H54 (cell line): Measurements from ENCODE around the gene AGR2.

Experiments
- DNase-seq: peaks from one replicate; pipeline ENCODE4 v3.0.0; 2011; ENCODE audit warnings: low spot score, mixed read lengths; ENCODE audit not compliant: insufficient read length
- FAIRE-seq: peaks from 3 replicates; lab custom pipeline; 2011; peaks lifted over from hg19 to GRCh38; lab: Jason Lieb, UNC
- POLR2A ChIP-seq: IDR thresholded peaks from 2 replicates; pipeline ENCODE4 v1.6.1; 2011; ENCODE audit warnings: low read depth, mild to moderate bottlenecking, low read length

The AGR2 gene

DNA sequence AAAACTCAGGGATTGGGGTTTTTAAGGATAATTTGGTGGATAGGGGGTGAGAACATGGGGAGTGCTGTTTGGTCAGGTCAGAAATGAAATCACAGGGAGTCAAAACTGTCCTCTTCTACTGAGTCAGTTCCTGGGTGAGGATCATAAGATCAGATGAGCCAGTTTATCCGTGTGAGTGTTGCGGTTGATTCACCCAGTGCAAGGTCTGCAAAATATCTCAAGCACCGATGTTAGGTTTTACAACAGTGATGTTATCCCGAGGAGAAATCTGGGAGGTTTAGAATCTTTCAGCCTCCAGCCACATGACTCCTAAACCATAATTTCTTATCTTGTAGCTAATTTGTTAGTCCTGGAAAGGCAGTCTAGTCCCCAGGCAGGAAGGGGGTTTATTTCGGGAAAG lies 31.7 kb upstream of the AGR2 start:
- FAIRE-seq (peak; percentile 36), DNase-seq (no peak)
- no peak for TF ChIP-seq POLR2A

DNA sequence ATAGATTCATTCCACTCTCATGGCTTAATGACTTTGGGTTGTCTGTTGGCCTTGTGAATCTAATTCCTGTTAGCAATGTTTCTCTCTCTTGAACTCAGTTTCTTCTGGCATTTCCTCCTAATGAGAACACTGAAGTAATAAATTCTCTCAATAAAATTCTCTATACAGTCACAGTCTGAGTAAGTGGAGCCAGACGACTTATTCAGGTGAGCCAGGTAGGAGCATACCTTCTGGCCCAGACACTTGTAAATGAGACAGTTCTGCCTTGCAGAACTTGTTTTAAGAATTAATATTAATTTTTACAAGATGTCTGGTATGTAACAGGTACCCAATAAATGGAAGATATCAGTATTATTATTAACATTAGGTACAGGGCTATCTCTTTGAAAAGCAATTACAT lies 28.6 kb upstream of the AGR2 start:
- no peak for TF ChIP-seq POLR2A
- DNase-seq (no peak), FAIRE-seq (no peak)

DNA sequence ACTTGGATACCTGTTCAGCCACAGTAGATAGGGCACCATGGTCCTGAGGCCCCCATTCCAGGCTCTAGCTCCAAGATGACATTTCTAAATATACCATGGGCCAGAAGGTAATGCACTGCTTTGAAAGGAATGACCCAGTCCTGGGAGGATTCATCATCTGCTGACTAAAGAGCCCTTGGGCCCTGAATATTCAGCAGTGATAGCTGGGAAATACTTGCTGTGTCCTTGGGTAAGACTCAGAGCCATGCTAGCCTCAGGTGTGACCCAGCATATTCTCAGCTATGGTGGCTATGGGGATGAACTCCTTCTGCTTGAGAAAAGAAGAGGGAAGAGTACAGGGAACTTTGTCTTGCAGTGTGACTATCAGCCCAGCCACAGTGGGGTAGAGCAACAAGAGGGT lies 21.3 kb upstream of the AGR2 start:
- no peak for TF ChIP-seq POLR2A
- FAIRE-seq (no peak), DNase-seq (no peak)

DNA sequence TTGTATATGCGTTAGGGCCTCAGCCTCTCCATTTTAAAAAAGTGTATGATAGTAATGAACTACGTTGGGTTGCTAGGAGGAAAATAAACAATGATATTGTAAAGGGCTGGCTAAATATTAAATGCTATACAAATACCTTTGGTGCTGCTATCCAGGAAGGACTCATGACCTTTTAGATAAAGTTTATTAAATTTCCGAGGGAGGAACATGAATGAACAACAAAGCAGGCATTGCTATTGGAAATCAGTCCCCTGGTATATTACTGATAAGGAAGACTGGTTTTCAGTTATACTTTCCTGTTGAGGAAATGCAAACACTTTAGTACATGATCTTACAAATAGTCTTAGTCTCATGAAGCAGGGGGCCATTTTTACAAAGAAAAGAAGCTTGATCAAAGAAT lies 17.2 kb upstream of the AGR2 start:
- no peak for TF ChIP-seq POLR2A
- DNase-seq (no peak), FAIRE-seq (no peak)

DNA sequence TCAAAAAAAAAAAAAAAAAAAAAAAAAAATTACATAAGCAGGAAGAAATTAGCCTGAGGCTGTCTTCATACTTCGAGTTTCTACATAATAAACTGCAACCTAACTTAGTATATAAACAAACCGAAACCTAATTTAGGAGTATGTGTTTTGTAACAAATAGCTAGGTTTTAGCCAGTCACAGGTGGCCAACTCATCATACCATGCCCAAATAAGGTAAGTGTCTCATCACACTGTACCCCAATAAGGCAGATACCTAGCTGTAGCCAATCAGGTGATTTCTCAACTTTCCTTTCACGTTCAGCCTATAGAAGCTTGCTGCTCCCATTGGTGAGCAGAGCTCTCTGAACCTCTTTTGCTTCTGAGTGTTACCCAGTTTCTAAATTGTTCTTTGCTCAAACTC lies 13.9 kb upstream of the AGR2 start:
- FAIRE-seq, result peak; percentile 30
- no peak for DNase-seq
- TF ChIP-seq POLR2A, result no peak

DNA sequence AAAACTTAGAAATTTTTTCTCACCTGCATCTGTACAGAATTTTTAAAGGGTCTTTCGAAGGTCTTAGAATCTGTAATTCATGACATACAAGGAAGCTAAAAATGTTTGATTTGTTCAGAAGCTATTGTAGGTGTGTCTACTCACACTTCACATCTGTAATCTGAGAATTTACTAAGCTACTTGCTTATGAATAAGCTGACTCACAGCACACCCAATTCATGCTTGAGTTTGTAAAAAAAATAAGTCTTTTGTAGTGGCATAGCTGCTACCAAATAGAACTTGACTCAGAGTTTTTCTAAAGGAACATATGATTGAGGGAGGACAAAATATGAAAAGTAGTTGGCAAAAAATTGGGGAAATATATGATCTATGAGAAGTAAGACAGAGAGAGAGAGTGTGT lies 12.7 kb upstream of the AGR2 start:
- no peak for TF ChIP-seq POLR2A
- DNase-seq (peak; percentile 49), FAIRE-seq (peak; percentile 93)

DNA sequence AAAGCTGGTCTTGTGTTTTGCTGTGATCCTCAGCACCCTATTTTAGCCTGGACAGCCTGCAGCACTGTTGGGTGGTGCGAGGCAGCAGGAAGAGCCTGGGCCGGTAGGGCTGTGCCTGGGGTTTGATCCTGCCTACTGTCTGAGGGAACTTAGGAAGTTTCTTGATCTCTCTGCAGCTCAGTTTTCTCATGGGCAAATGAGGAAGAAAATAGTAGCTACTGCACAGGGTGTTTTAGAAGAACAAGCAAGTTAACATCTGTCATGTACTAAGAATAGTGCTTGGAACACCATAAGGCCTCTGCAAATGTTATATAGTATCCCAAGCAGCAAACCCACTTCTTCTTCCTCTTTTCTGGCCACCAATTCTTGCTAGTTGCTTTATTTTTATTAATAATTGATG lies 12.0 kb upstream of the AGR2 start:
- DNase-seq, result no peak
- no peak for FAIRE-seq
- no peak for TF ChIP-seq POLR2A

DNA sequence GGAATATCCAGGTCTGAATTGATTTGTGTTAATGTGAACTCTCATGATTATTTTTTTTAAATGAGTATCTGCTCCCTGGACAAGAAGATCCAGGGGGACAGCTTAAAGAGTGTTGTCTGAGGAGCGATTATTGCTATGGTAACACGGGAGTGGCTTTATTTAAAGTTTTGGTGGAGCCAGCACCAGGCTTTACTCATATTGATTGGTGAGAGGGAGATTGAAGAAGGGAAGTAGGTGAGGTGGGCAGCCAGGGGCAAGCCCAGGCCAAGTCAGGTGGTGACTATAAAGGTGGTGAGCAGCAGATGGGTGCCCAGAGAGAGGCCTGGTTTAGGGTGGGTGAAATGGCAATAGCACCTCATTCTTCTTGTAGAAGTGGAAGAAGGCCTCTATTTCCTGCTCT lies 10.2 kb upstream of the AGR2 start:
- FAIRE-seq (no peak), DNase-seq (no peak)
- TF ChIP-seq POLR2A, result no peak

DNA sequence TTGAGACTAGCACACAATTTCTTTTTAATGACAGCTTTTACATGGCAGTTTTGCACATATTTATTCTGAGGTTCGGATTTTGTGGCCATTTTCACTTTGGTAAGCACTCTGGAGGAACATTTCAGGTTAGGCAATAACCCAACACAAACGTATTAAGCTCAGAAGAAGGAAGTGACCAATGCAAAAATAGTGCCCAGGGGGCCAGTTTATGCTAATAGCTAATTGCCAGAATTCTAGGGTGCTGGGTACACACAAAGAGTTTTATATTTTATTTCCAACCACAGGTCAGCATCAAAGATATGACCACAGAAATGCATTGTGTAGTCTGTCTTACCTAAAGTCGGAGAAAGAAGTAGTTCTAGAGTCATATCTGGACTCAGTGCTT lies 8.4 kb upstream of the AGR2 start:
- FAIRE-seq (no peak), DNase-seq (no peak)
- no peak for TF ChIP-seq POLR2A

DNA sequence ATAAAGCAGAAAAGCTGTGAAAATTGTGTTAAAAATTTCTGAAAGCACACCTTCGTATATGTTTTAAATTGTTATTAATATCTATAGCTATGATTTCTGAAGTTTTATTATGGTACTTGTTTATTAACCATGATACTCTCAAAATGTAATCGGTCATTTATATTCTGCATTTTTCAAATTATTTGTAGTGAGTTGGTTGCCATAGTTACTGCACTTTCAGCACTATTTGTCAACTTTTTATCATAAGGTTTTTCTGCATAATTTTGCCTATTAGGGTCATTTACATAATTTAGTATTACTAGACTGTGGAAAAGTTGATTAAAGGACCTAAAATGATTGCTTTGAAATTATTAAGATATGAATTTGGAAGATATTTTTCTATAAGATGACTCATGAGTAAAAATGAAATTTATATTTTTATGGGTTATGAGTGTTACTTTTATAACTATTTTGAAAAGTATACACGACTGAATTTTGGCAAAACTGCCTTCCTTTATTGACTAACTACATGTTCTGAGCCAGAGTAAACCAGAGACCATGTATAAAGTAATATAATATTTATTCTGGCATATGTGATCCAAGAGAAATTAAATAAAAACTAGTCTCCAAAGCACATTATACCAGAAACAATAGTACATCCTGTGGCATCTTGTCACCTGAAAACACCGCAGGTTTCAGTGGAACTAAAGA lies 7.9 kb upstream of the AGR2 start:
- FAIRE-seq (no peak), DNase-seq (no peak)
- TF ChIP-seq POLR2A, result no peak

DNA sequence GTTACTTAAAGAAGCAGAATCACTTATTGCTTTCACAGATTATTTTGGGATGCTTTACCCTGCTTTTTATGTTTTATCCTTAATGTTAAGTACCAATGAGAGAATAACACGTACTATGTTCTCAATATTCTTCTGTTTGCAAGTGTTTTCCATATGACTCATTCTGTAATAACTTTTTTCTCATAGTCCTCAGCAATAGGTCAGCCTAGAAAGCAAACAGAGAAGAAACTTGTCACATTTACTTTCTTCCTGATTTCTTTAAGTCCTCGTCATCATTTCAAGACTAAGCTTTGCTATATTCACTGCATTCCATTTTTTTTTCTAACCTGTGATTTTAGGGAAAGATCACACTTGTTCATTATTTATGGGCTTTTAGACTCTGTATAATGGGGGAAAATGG lies 6.8 kb upstream of the AGR2 start:
- TF ChIP-seq POLR2A, result no peak
- DNase-seq (no peak), FAIRE-seq (peak; percentile 95)

DNA sequence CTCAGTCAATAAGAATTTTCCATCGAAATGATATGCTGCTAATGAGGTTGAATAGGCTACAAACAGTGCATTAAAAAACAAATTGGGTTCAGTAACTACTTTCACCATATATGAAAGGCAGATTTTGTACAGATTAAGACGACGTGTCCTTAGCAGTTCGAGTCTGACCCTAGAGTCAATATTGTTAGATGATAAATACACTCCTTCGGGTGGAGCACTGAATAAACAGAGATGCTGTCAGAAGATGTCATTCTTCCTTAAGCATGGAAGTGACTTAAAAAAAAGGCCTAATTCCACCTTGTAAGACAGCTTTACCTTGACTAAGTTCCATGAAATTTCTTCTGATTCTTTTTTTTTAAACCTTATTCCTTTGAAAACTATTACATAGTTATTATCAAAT lies 5.8 kb upstream of the AGR2 start:
- FAIRE-seq (peak; percentile 75), DNase-seq (no peak)
- no peak for TF ChIP-seq POLR2A

DNA sequence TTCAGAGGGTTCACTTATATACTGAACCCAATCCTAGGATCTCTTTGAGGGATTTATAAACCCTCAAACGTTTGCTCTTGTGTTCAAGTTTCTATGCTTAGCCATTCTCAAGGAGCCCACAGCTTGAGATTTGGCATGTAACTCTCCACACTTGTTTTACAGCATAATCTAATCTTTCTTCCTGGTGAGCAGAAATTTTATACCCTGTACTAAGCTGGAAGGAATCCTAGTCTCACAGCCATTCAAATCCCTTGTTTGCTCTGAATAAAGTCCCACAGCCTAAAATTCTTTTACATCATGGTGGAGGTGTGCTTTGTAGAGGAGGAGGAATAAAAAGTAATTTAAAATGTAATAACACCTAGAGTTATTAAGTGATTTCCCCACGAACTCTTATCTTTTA lies 5.3 kb upstream of the AGR2 start:
- no peak for DNase-seq
- no peak for FAIRE-seq
- TF ChIP-seq POLR2A, result no peak

DNA sequence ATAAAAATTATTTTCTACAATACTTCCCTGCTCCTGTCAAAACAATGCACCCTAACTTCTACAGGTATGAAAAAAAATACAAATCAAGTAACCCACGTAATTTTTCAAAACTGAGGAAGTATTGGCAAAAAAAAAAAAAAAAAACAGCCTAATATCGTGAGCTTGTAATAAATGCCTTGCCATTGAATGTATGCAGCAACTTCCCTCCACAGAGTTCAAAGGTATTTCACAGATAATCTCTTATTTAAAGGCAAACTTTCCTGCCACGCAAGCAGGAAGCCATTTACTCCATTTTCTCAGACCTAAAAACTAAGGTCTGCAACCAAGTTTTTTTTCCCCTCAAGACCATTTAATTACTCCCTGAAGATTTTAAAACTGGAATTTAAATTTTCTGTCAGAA lies 642 bp upstream of the AGR2 start:
- TF ChIP-seq POLR2A, result no peak
- DNase-seq (no peak), FAIRE-seq (no peak)

DNA sequence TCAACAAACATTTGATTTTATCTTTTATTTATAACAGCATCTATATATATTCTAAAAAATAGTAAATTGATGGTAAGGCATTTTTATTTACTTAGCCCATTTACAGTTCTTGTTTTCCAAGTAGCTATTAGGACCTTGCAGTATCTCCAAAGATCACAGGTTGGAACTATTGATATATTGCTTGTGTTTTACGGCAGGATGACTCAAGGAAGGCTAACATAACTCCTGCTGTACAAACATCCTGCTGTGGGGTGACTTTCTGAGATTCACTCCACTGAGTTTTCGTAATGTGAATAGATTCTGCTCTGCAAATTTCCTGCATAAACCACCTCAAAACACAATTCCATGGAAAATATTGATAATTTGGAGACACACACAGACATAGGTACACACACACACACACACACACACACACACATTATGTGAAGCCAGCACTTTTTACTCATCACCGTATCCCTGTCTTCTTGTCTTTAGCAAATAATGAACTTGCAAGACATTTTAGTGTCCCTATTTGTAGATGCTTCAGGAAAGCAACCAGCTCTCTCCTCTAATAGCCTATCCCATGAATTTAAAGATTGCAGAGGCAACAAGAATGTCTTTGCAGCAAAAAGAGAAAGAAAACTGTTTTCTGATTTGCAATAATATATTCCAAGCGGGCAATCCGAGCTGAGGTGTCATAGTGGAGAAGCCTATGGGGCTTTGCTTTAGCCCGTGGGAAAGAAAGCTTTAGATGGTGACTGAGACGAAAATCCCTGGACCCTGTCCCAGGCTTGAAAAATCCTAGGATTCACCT lies 722 bp downstream of the AGR2 start:
- FAIRE-seq (no peak), DNase-seq (no peak)
- no peak for TF ChIP-seq POLR2A

DNA sequence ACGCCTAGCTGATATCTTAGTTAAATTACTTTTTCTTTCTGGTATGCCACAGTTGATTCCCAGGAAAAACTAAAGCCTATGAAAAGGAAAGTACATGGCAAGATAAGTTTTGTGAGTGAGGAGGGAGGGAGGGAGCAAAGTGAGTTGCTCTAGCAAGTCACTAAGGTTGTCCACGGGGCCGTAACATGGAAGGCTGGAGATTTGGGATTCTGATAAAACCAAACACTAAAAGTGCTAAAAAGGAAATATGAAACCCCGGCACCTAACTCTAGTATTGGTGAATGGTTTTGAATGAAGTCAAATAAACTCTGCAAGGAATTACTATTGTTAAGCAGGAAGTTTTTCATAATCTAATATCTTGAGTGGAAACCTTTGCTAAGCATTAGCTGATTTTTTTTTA lies 1.7 kb downstream of the AGR2 start:
- no peak for FAIRE-seq
- no peak for DNase-seq
- TF ChIP-seq POLR2A, result no peak
